PFSK-1 (cell line): ENCODE data around the gene CWC25.

Source experiments
- FOXP2 ChIP-seq: optimal IDR thresholded peaks from 2 replicates; pipeline ENCODE3; 2011; ENCODE audit warnings: borderline replicate concordance, control low read depth, inconsistent platforms; ENCODE audit not compliant: insufficient read depth; ENCODE audit errors: extremely low read length, extremely low read depth
- POLR2AphosphoS5 ChIP-seq: IDR thresholded peaks from 2 replicates; pipeline ENCODE4 v1.6.1; 2012; ENCODE audit warnings: low read depth, mild to moderate bottlenecking, control low read depth, low read length, moderate library complexity
- REST ChIP-seq, 2 experiments: IDR thresholded peaks; 2 replicates each; pipeline versions ENCODE4 v1.6.1 to v1.8.0; 2011 to 2012; ENCODE audit warnings: low read depth in 2 of 2, low read length in 2 of 2, control low read depth in 1 of 2, inconsistent platforms in 1 of 2, mild to moderate bottlenecking in 1 of 2, moderate library complexity in 1 of 2; ENCODE audit not compliant: insufficient read depth in 1 of 2
- SIN3A ChIP-seq: IDR thresholded peaks from 2 replicates; pipeline ENCODE4 v1.6.1; 2012; ENCODE audit warnings: mild to moderate bottlenecking, low read length, moderate library complexity, borderline replicate concordance; ENCODE audit not compliant: insufficient read depth
- TAF1 ChIP-seq: IDR thresholded peaks from 2 replicates; pipeline ENCODE4 v1.6.1; 2012; ENCODE audit warnings: low read length, control low read depth, borderline replicate concordance; ENCODE audit not compliant: insufficient read depth

The CWC25 gene

GRCh38 chr17:38857271-38857670 lies 32.1 kb upstream of the CWC25 start:
- TF ChIP-seq TAF1 = no peak
- no peak for TF ChIP-seq REST (IDR thresholded peaks at IDR 0.05; ENCODE audit: insufficient read depth in 1 of 2, low read depth in 2 of 2, low read length in 2 of 2)
- no peak for TF ChIP-seq FOXP2
- no peak for TF ChIP-seq SIN3A
- TF ChIP-seq POLR2AphosphoS5 = no peak

DNA sequence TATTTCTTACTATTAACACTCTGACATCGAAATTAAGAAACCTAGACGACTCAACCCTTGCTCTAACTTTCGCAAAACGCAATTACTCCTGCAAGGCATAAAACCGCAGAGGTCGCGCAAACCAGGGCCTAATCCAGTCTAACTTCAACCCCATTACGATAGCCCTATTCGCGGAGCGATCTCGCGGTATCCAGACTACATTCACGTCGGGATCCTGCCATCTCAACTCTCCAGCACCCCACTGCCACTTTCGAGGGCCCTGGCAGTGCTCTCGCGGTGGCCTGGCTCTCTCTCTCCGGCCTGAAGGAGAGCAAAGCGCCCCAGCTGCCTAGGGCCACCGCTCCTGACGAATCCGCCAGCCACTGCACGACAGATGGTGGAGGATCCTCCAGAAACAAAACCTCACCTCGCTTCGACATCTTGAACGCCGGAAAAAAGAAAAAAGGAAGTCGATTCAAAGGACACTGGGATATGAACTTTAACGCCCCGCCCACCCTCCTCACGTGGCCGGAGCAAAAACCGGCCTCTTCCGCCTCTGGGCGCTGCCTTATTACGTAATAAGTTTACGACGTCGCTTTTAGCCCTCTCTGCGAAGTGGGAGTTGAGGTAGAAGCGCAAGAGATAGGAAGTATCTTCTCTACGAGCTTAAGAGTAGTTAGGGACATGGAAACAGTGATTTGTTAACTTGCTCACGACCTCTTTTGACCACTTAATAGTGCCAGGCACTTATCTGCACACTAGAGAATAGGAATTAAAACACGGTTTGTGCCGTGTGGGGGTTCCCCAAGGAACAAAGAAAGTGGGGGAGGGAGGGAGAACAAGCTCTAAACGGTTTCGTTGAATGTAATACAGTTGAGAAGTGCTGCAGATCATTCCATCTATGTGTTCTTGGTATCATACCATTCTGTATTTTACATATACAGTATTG lies 28.4 kb upstream of the CWC25 start, which contains the start of gene RPL23:
RPL23 (minus strand) TSS at position 430 of the 928 bp plus-strand sequence; CDS start at position 419, 11 bp downstream.
- TF ChIP-seq SIN3A = peak; percentile 83
- peak in 1 of 2 experiments; percentile 74; a peak in 2 of 4 replicates for TF ChIP-seq REST (IDR thresholded peaks at IDR 0.05; ENCODE audit: insufficient read depth in 1 of 2, low read depth in 2 of 2, low read length in 2 of 2)
- no peak for TF ChIP-seq FOXP2
- peak; percentile 99 for TF ChIP-seq TAF1
- peak; percentile 97 for TF ChIP-seq POLR2AphosphoS5

DNA sequence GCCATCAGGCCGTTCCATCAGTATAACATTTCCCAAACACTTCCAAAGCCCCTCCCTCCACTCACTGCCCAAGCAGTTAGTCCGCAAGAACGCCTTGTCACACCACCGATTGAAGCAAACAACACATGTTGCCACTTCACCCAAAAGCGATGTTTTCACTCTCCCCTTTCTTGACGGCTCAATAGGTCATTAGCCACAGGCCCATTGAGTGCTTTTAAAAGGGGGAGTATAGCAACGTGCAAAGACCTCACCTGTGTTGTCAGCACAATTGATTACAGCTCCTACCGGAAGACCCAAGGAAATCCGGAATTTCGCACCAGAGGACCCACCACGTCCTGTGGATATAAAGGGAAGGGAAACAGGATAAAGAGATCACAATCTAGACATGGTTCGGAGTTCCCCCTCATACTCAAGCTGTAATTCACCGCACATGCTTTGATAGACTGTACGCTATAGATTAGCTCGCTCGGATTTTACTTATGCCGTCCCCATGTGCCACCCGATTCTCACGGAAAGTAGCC lies 27.7 kb upstream of the CWC25 start:
- TF ChIP-seq POLR2AphosphoS5 (peak; percentile 46; the same call in 1 of the 2 replicates), TAF1 (no peak), SIN3A (0 out of 2 replicates have a peak, but pooled peaks have one; percentile 44)

- TF ChIP-seq SIN3A (no peak), FOXP2 (no peak), TAF1 (no peak), REST (IDR thresholded peaks at IDR 0.05; ENCODE audit: insufficient read depth in 1 of 2, low read depth in 2 of 2, low read length in 2 of 2) (no peak), POLR2AphosphoS5 (no peak; the same call in 1 of the 2 replicates)
Observed at GRCh38 chr17:38851434-38851833, 26.3 kb upstream of the CWC25 start.

GRCh38 chr17:38850374-38850773 lies 25.3 kb upstream of the CWC25 start:
- TF ChIP-seq FOXP2 = no peak
- TF ChIP-seq POLR2AphosphoS5 = no peak
- TF ChIP-seq SIN3A = no peak
- no peak for TF ChIP-seq TAF1
- TF ChIP-seq REST (IDR thresholded peaks at IDR 0.05; ENCODE audit: insufficient read depth in 1 of 2, low read depth in 2 of 2, low read length in 2 of 2) = no peak
